T-helper 2 cell treated with Interferon-gamma antibody and Interleukin-4, amounts not matched to agents 5 μg/mL and 100 μg/mL, for 36 hours (primary cell): ENCODE results near the gene ARHGAP32.

ENCODE experiments used
- DNase-seq: peaks from one replicate; pipeline ENCODE4 v3.0.0; 2021; ENCODE audit warnings: low spot score
- H3K27ac Mint-ChIP-seq: one replicate; pipeline ENCODE4 v1.8.0; 2021; ENCODE audit warnings: mild to moderate bottlenecking, mixed read lengths
- H3K27me3 Mint-ChIP-seq: one replicate; pipeline ENCODE4 v1.8.0; 2021; ENCODE audit warnings: low read depth, mixed read lengths
- H3K36me3 Mint-ChIP-seq: one replicate; pipeline ENCODE4 v1.8.0; 2021; ENCODE audit warnings: low read depth, mixed read lengths
- H3K4me1 Mint-ChIP-seq: one replicate; pipeline ENCODE4 v1.8.0; 2021; ENCODE audit warnings: low read depth, mixed read lengths
- H3K4me3 Mint-ChIP-seq: one replicate; pipeline ENCODE4 v1.8.0; 2022; ENCODE audit warnings: mild to moderate bottlenecking, moderate library complexity, mixed read lengths
- H3K9me3 Mint-ChIP-seq: one replicate; pipeline ENCODE4 v1.8.0; 2021; ENCODE audit warnings: mixed read lengths

The ARHGAP32 gene

DNA sequence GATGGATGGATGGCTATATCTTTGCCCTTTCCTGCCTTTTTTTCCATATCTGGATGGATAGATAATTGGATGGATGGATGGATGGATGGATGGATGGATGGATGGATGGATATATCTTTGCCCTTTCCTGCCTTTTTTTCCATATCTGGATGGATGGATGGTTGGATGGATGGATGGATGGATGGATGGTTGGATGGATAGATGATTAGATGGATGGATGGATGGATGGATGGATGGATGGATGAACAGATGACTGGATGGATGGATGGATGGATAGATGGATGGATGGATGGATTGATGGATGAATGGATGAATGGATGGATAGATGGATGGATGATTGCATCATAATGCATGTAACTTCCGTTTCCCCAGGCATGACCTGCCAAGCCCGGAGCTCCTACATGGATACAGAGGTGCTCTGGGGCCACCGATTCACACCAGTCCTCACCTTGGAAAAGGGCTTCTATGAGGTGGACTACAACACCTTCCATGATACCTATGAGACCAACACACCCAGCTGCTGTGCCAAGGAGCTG lies 276.0 kb downstream of the ARHGAP32 start:
- H3K9me3 Mint-ChIP-seq: no peaks in the 10 kb centered on the region
- no peak for DNase-seq
- H3K4me1 Mint-ChIP-seq: no peaks in the 10 kb centered on the region
- H3K27me3 Mint-ChIP-seq: peaks cover 7% of the 10 kb centered on the region
- no peak overlapping the region for H3K4me3 Mint-ChIP-seq
- no peak overlapping the region for H3K27ac Mint-ChIP-seq
- no peaks in the 10 kb centered on the region for H3K36me3 Mint-ChIP-seq

DNA sequence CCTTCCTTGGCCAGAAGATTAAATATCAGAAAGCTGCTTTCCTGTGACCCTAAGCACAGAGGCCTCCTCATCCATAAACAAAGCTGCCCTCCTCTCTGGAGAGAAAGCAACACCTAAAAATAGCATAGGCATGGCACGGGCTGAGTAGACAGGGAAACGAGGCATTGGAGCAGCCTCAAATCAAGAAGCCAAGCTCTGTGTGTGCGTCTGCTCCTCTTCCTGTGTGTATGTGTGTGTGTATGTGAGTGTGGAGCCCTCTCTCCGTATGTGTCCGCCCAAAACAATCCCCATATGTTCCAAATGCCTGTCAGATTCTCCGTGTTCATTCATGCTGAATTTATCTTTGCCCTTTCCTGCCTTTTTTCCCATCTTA lies 277.0 kb downstream of the ARHGAP32 start:
- no peak overlapping the region for H3K27ac Mint-ChIP-seq
- no peak overlapping the region for H3K4me3 Mint-ChIP-seq
- H3K36me3 Mint-ChIP-seq: no peaks in the 10 kb centered on the region
- DNase-seq: no peak
- H3K4me1 Mint-ChIP-seq: no peaks in the 10 kb centered on the region
- H3K9me3 Mint-ChIP-seq: no peaks in the 10 kb centered on the region
- H3K27me3 Mint-ChIP-seq: peaks cover 7% of the 10 kb centered on the region
